Erythroblast (primary cell): ENCODE data around the gene UNC119.

ENCODE experiments used
- GATA1 ChIP-seq: IDR thresholded peaks from 2 replicates; pipeline ENCODE4 v1.6.1; 2011; ENCODE audit warnings: low read depth, mild to moderate bottlenecking, control low read depth, low read length, moderate library complexity
- POLR2A ChIP-seq: IDR thresholded peaks from 2 replicates; pipeline ENCODE4 v1.6.1; 2011; ENCODE audit warnings: mild to moderate bottlenecking, low read length

DNA sequence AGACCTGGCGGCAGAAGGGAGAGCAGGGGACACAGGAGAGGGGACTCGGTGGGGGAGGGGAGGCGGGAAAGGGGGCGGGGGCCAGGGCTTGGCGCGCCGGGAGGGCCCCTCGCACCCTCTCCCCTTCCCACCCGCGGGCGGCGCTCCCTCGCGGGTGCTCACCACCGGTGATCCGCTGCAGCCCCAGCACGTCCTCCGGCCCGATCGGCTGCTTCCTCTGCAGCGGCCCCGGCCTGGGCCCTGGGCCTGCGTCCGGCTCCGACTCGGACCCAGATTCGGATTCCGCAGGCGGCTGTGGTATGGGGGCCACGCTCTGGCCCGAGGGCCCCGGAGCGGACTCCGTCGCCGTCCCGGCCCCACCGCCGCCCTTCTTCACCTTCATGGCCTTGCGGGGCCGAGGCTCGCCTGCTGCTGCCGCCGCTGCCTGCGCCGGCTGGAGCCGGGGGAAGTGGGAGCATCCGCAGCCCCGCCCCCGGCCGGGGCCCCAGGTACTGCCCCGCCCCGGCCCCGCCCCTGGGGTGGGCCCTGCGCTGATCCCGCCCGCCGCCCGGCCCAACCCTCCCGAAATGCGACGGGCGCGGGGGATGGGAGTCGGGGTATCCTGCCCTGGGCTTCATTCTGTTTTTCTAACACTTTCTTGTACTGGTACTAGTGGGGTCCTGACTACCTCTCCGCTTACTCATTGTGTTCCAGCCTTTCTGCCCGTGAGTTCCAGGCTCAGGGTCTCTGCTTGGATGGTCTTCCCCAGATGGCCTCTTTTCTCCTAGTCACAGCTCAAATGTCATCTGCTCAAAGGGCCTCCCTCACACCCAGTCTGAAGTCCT, at the start of gene UNC119:
- TF ChIP-seq POLR2A (no peak), GATA1 (no peak)
